ENCODE results near the gene REM2. TPM values are rescaled to one million over a fixed set of nuclear protein-coding genes. Genes with fewer than 3 reads are reported as not detected.
A peak's percentile ranks its signal among the peaks of the same experiment; 100 is the strongest.

REM2 gene
- total RNA-seq, 1 experiment from 2014 or later, result 0.18 TPM

- no peak for ATAC-seq
- DNase-seq, result no peak
Measured at GRCh38 chr14:22884738-22885523, 1.9 kb downstream of the REM2 start.

GRCh38 chr14:22885975-22886374, 3.0 kb downstream of the REM2 start:
- no peaks in the 10 kb centered on the region for H3K36me3 ChIP-seq (ENCODE audit: low read depth, low read length)
- TF ChIP-seq EZH2phosphoT487 (IDR thresholded peaks at IDR 0.05; ENCODE audit: borderline replicate concordance, low read length), result no peak
- TF ChIP-seq, protein P1, sequence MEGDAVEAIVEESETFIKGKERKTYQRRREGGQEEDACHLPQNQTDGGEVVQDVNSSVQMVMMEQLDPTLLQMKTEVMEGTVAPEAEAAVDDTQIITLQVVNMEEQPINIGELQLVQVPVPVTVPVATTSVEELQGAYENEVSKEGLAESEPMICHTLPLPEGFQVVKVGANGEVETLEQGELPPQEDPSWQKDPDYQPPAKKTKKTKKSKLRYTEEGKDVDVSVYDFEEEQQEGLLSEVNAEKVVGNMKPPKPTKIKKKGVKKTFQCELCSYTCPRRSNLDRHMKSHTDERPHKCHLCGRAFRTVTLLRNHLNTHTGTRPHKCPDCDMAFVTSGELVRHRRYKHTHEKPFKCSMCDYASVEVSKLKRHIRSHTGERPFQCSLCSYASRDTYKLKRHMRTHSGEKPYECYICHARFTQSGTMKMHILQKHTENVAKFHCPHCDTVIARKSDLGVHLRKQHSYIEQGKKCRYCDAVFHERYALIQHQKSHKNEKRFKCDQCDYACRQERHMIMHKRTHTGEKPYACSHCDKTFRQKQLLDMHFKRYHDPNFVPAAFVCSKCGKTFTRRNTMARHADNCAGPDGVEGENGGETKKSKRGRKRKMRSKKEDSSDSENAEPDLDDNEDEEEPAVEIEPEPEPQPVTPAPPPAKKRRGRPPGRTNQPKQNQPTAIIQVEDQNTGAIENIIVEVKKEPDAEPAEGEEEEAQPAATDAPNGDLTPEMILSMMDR (conservative IDR thresholded peaks at IDR 0.05; ENCODE audit: low read depth, low read length), result no peak
- no peak for TF ChIP-seq EZH2 (IDR thresholded peaks at IDR 0.05; ENCODE audit: low read length, unreplicated experiment)
- ChIA-PET POLR2A (ENCODE audit: unreplicated experiment) (no interaction called here), CTCF (no interaction called here)
- no peak for DNase-seq
- H3K79me2 ChIP-seq (ENCODE audit: low read length), result peaks cover 11% of the 10 kb centered on the region
- intact Hi-C loops (cut with micrococcal nuclease), result no loop called here
- H3K9me2 ChIP-seq (replicated peaks; ENCODE audit: low read length), result no peaks in the 10 kb centered on the region
- no peak overlapping the region for H3K27ac ChIP-seq (ENCODE audit: low read length)
- H3K9ac ChIP-seq (ENCODE audit: low read length), result no peak overlapping the region
- H3F3A ChIP-seq (ENCODE audit: low read length, unreplicated experiment), result no peaks in the 10 kb centered on the region
- H3K27me3 ChIP-seq (ENCODE audit: low read length), result no peaks in the 10 kb centered on the region
- H3K9me3 ChIP-seq (ENCODE audit: low read length), result no peaks in the 10 kb centered on the region
- peak overlapping the region; percentile 92 for H3K4me2 ChIP-seq (ENCODE audit: low read length)
- ATAC-seq, result no peak
- H4K20me1 ChIP-seq (ENCODE audit: low read length), result no peaks in the 10 kb centered on the region
- TSS peak; percentile 38 for BruUV-seq (replicated peaks)
- H3K4me3 ChIP-seq (ENCODE audit: low read length), result peak overlapping the region; percentile 68
- H2AFZ ChIP-seq (ENCODE audit: low read length), result peak overlapping the region; percentile 90
- peaks cover 29% of the 10 kb centered on the region for H3K4me1 ChIP-seq (ENCODE audit: insufficient read depth, low read length)

More at GRCh38 chr14:22884738-22885523, 1.9 kb downstream of the REM2 start:
- peaks cover 29% of the 10 kb centered on the region for H3K4me1 ChIP-seq (ENCODE audit: insufficient read depth, low read length)
- no peak for TF ChIP-seq EZH2phosphoT487 (IDR thresholded peaks at IDR 0.05; ENCODE audit: borderline replicate concordance, low read length)
- TF ChIP-seq, protein P1 (conservative IDR thresholded peaks at IDR 0.05; ENCODE audit: low read depth, low read length), result no peak
- no peak for TF ChIP-seq EZH2 (IDR thresholded peaks at IDR 0.05; ENCODE audit: low read length, unreplicated experiment)
- no peak overlapping the region for H3K4me3 ChIP-seq (ENCODE audit: low read length)
- no peaks in the 10 kb centered on the region for H3K36me3 ChIP-seq (ENCODE audit: low read depth, low read length)
- no peak overlapping the region for H3K27ac ChIP-seq (ENCODE audit: low read length)
- H3K9me3 ChIP-seq (ENCODE audit: low read length), result no peaks in the 10 kb centered on the region
- no peak overlapping the region for H3K9ac ChIP-seq (ENCODE audit: low read length)
- H3K4me2 ChIP-seq (ENCODE audit: low read length), result no peak overlapping the region
- H3K79me2 ChIP-seq (ENCODE audit: low read length), result peaks cover 11% of the 10 kb centered on the region
- H3K27me3 ChIP-seq (ENCODE audit: low read length), result no peaks in the 10 kb centered on the region
- H4K20me1 ChIP-seq (ENCODE audit: low read length), result no peaks in the 10 kb centered on the region
- no TSS peak for BruUV-seq (replicated peaks)
- H3K9me2 ChIP-seq (replicated peaks; ENCODE audit: low read length), result no peaks in the 10 kb centered on the region
- H3F3A ChIP-seq (ENCODE audit: low read length, unreplicated experiment), result no peaks in the 10 kb centered on the region
- intact Hi-C loops (cut with micrococcal nuclease), result no loop called here
- ChIA-PET CTCF (interaction anchor here (0.8 kb wide), 1 partner anchor 102 kb away, joined by 5 read pairs; no protein-coding TSS in a partner anchor), POLR2A (ENCODE audit: unreplicated experiment) (no interaction called here)
- H2AFZ ChIP-seq (ENCODE audit: low read length), result no peak overlapping the region
